CD4-positive, alpha-beta T cell (primary cell): ENCODE results near the gene AHDC1. TPM values are rescaled to one million over a fixed set of nuclear protein-coding genes. Genes with fewer than 3 reads are reported as not detected.
A peak's percentile ranks its signal among the peaks of the same experiment; 100 is the strongest.

ENCODE experiments used
- ATAC-seq: fragments of 200-7000 bp; cut with Tn5 transposase; one replicate; pipeline ENCODE4 v1.10.0; 2022; ENCODE audit warnings: mild to moderate bottlenecking; ENCODE audit not compliant: poor library complexity
- CTCF ChIA-PET: fragments of 350-600 bp; sonication (Branson Sonifier 250); formaldehyde crosslinking; loops from one replicate; lab custom pipeline; 2021; ENCODE audit warnings: antibody characterized with exemption, inconsistent platforms; lab: Charles Lee
- POLR2A ChIA-PET: fragments of 350-600 bp; sonication (Branson Sonifier 250); formaldehyde crosslinking; loops from one replicate; lab custom pipeline; 2021; ENCODE audit warnings: antibody characterized with exemption, inconsistent platforms; lab: Charles Lee
- DNase-seq, 14 experiments: peaks; one replicate each; pipeline ENCODE4 v3.0.0-alpha.2; 2013 to 2020; ENCODE audit warnings: mixed read lengths in 2 of 14
- H3K27ac ChIP-seq, 2 donors: one replicate each; pipeline versions ENCODE4 v1.5.1 to v1.7.0; 2013; ENCODE audit warnings: low read length in 2 of 2, low read depth in 1 of 2, mild to moderate bottlenecking in 1 of 2
- H3K27me3 ChIP-seq, 2 experiments: 1 replicate in 1 of 2; 2 replicates in 1 of 2; pipeline versions ENCODE4 v1.6.1 to v1.7.0; 2013; ENCODE audit warnings: low read length in 2 of 2, control low read depth in 1 of 2, mild to moderate bottlenecking in 1 of 2, moderate library complexity in 1 of 2; ENCODE audit not compliant: insufficient read depth in 2 of 2, control insufficient read depth in 1 of 2
- H3K36me3 ChIP-seq: one replicate; pipeline ENCODE4 v1.6.1; 2013; ENCODE audit warnings: low read length, control low read depth; ENCODE audit not compliant: insufficient read depth
- H3K4me1 ChIP-seq: one replicate; pipeline ENCODE4 v1.6.1; 2013; ENCODE audit warnings: low read length, control low read depth; ENCODE audit not compliant: insufficient read depth
- H3K4me3 ChIP-seq: one replicate; pipeline ENCODE4 v1.5.1; 2013; ENCODE audit warnings: mild to moderate bottlenecking, low read length, moderate library complexity
- H3K9me3 ChIP-seq, 2 experiments: 1 replicate in 1 of 2; 2 replicates in 1 of 2; pipeline versions ENCODE4 v1.6.1 to v1.7.0; 2013; ENCODE audit warnings: low read length in 2 of 2, mild to moderate bottlenecking in 2 of 2, control low read depth in 1 of 2, moderate library complexity in 1 of 2; ENCODE audit not compliant: control insufficient read depth in 1 of 2, insufficient read depth in 1 of 2
- H3K27ac Mint-ChIP-seq: one replicate; pipeline ENCODE4 v1.8.0; 2020; ENCODE audit warnings: mixed read lengths
- H3K27me3 Mint-ChIP-seq: one replicate; pipeline ENCODE4 v1.8.0; 2021; ENCODE audit warnings: mixed read lengths
- H3K36me3 Mint-ChIP-seq: one replicate; pipeline ENCODE4 v1.8.0; 2021; ENCODE audit warnings: low read depth, mixed read lengths
- H3K4me1 Mint-ChIP-seq: one replicate; pipeline ENCODE4 v1.8.0; 2021; ENCODE audit warnings: low read depth, mixed read lengths
- H3K4me3 Mint-ChIP-seq: one replicate; pipeline ENCODE4 v1.8.0; 2020; ENCODE audit warnings: mild to moderate bottlenecking, mixed read lengths
- H3K9me3 Mint-ChIP-seq: one replicate; pipeline ENCODE4 v1.8.0; 2020; ENCODE audit warnings: mixed read lengths
- intact Hi-C, 2 experiments: fragments of 100-400 bp; cut with DNase I in 1 of 2; cut with micrococcal nuclease in 1 of 2; formaldehyde crosslinking; loops; one replicate each; pipeline versions ENCODE4 v1.15.1 to v1.9.0; 2023 to 2025; cut with DNase I, micrococcal nuclease
- total RNA-seq, 174 experiments: library from RNA in 2 of 174; stranded (reverse) in 2 of 174; gene quantifications; one replicate each; pipeline ENCODE4 v1.2.3 and lab custom pipeline; 2021 to 2026
- TF ChIP-seq, protein P1 (sequence below): fragments of 200-600 bp; IDR thresholded peaks from one replicate; pipeline ENCODE4 v1.8.0; 2022; ENCODE audit warnings: antibody characterized with exemption, mild to moderate bottlenecking

The AHDC1 gene
- total RNA-seq, 2 experiments from 2014 or later, result 20.8 to 22.9 TPM

GRCh38 chr1:27569088-27569460 lies 34.9 kb downstream of the AHDC1 start:
- no peaks in the 10 kb centered on the region for H3K9me3 Mint-ChIP-seq
- ChIA-PET POLR2A (interaction anchor here (1.0 to 2.6 kb wide), 11 partner anchors 13 to 1012 kb away, joined by 3 to 9 read pairs (median 5); partner anchors contain the start of genes AHDC1 and WASF2), CTCF (interaction anchor here (0.5 to 6.3 kb wide), 21 partner anchors 11 to 335 kb away, joined by 3 to 72 read pairs (median 4); partner anchors contain the start of genes AHDC1, FAM76A, MAP3K6 and WASF2)
- Histone ChIP-seq H3K27me3 (no peaks in the 10 kb centered on the region), H3K4me1 (peaks cover 30% of the 10 kb centered on the region), H3K4me3 (peak overlapping the region; percentile 46), H3K36me3 (no peaks in the 10 kb centered on the region), H3K27ac (peak overlapping the region; percentile 49 to 62), H3K9me3 (no peaks in the 10 kb centered on the region)
- H3K4me1 Mint-ChIP-seq, result peaks cover 60% of the 10 kb centered on the region
- no peaks in the 10 kb centered on the region for H3K27me3 Mint-ChIP-seq
- peak overlapping the region; percentile 67 for H3K4me3 Mint-ChIP-seq
- intact Hi-C loops, result loop anchor here in 1 of 2 experiments (2.0 to 5.0 kb wide), 2 partner anchors 47 to 94 kb away; no protein-coding TSS in a partner anchor
- peak in 2 of 14 experiments; percentile 13 to 49 for DNase-seq
- peak; percentile 3 for ATAC-seq
- peak overlapping the region; percentile 34 for H3K27ac Mint-ChIP-seq
- no peaks in the 10 kb centered on the region for H3K36me3 Mint-ChIP-seq
- TF ChIP-seq, protein P1, sequence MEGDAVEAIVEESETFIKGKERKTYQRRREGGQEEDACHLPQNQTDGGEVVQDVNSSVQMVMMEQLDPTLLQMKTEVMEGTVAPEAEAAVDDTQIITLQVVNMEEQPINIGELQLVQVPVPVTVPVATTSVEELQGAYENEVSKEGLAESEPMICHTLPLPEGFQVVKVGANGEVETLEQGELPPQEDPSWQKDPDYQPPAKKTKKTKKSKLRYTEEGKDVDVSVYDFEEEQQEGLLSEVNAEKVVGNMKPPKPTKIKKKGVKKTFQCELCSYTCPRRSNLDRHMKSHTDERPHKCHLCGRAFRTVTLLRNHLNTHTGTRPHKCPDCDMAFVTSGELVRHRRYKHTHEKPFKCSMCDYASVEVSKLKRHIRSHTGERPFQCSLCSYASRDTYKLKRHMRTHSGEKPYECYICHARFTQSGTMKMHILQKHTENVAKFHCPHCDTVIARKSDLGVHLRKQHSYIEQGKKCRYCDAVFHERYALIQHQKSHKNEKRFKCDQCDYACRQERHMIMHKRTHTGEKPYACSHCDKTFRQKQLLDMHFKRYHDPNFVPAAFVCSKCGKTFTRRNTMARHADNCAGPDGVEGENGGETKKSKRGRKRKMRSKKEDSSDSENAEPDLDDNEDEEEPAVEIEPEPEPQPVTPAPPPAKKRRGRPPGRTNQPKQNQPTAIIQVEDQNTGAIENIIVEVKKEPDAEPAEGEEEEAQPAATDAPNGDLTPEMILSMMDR, result no peak

- Mint-ChIP-seq H3K36me3 (no peaks in the 10 kb centered on the region), H3K27me3 (no peaks in the 10 kb centered on the region), H3K9me3 (no peaks in the 10 kb centered on the region), H3K4me3 (peak overlapping the region; percentile 67), H3K4me1 (peaks cover 60% of the 10 kb centered on the region), H3K27ac (peak overlapping the region; percentile 74)
- ChIA-PET CTCF (interaction anchor here (0.5 to 6.3 kb wide), 23 partner anchors 11 to 334 kb away, joined by 3 to 72 read pairs (median 3); partner anchors contain the start of genes AHDC1, FAM76A, MAP3K6 and WASF2), POLR2A (interaction anchor here (0.7 to 2.6 kb wide), 14 partner anchors 12 to 1013 kb away, joined by 3 to 9 read pairs (median 4); partner anchors contain the start of genes AHDC1 and WASF2)
- H3K27ac ChIP-seq, result peak overlapping the region; percentile 49 to 62
- H3K9me3 ChIP-seq, result no peaks in the 10 kb centered on the region
- no peaks in the 10 kb centered on the region for H3K27me3 ChIP-seq
- TF ChIP-seq, protein P1, result peak; percentile 68
- DNase-seq (peak; percentile 84 to 98 (median 92)), ATAC-seq (peak; percentile 91)
- peak overlapping the region; percentile 46 for H3K4me3 ChIP-seq
- H3K36me3 ChIP-seq, result no peaks in the 10 kb centered on the region
- H3K4me1 ChIP-seq, result peaks cover 31% of the 10 kb centered on the region
- intact Hi-C loops, result loop anchor here (1.0 to 5.0 kb wide), 3 partner anchors 36 to 94 kb away; partner anchors contain the start of gene AHDC1 (in 1 of the 2)
Measured at GRCh38 chr1:27568300-27569087, 35.5 kb downstream of the AHDC1 start.

DNA sequence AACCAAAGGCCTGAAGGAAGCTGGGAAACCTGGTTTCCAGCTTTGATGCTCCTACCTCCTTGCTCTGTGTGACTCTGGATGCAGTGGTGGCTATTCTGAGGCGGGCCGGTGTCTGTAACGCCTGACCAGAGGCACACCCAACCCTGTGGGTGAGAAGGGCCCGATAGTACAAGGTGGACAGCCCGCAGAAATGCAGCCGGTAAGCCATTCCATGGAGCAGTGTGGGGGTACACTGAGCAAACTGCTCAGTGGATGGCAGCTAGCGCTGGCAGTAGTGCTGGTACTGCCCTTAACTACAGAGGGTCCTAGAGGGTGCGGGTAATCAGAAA lies 36.0 kb downstream of the AHDC1 start:
- intact Hi-C loops, result loop anchor here (1.0 to 5.0 kb wide), 4 partner anchors 36 to 95 kb away; partner anchors contain the start of gene AHDC1 (in 1 of the 2)
- H3K4me3 Mint-ChIP-seq, result peak overlapping the region; percentile 34
- H3K27me3 ChIP-seq, result no peaks in the 10 kb centered on the region
- H3K36me3 ChIP-seq, result no peaks in the 10 kb centered on the region
- peak overlapping the region; percentile 74 for H3K27ac Mint-ChIP-seq
- ChIA-PET POLR2A (interaction anchor here (0.8 to 1.9 kb wide), 10 partner anchors 11 to 1014 kb away, joined by 3 to 9 read pairs (median 4); partner anchors contain the start of genes AHDC1 and WASF2), CTCF (interaction anchor here (0.7 to 6.3 kb wide), 14 partner anchors 11 to 333 kb away, joined by 3 to 72 read pairs (median 4); partner anchors contain the start of genes AHDC1, FAM76A, MAP3K6 and WASF2)
- H3K4me1 ChIP-seq, result peaks cover 31% of the 10 kb centered on the region
- no peaks in the 10 kb centered on the region for H3K27me3 Mint-ChIP-seq
- H3K4me3 ChIP-seq, result peak overlapping the region; percentile 38
- ATAC-seq (peak; percentile 2), DNase-seq (no peak)
- H3K36me3 Mint-ChIP-seq, result no peaks in the 10 kb centered on the region
- no peaks in the 10 kb centered on the region for H3K9me3 ChIP-seq
- TF ChIP-seq, protein P1, result no peak
- peaks cover 55% of the 10 kb centered on the region for H3K4me1 Mint-ChIP-seq
- H3K9me3 Mint-ChIP-seq, result no peaks in the 10 kb centered on the region
- no peak overlapping the region for H3K27ac ChIP-seq
